Cardiac fibroblast (primary cell): ENCODE data around the gene TMEM187.
A peak's percentile ranks its signal among the peaks of the same experiment; 100 is the strongest.

Experiments used
- DNase-seq, 2 donors: peaks; one replicate each; pipeline versions ENCODE4 v3.0.0 to v3.0.0-alpha.2; 2010; ENCODE audit warnings: low read depth in 2 of 2
- H3K4me3 ChIP-seq, 2 donors: replicated peaks in 1 of 2; 1 replicate in 1 of 2; 2 replicates in 1 of 2; pipeline ENCODE4 v1.5.1; 2011; ENCODE audit warnings: low read depth in 2 of 2, low read length in 2 of 2, mild to moderate bottlenecking in 2 of 2, moderate library complexity in 1 of 2
- CTCF ChIP-seq: IDR thresholded peaks from one replicate; pipeline ENCODE4 v1.5.1; 2011; ENCODE audit warnings: low read depth, mild to moderate bottlenecking, low read length, inconsistent platforms

TMEM187 gene

GRCh38 chrX:153972368-153973126 lies at the start of gene TMEM187:
Gene TMEM187 (plus strand): TSS chrX:153972754. CDS start chrX:153982063, 9,309 bp downstream.
- TF ChIP-seq CTCF = no peak
- DNase-seq = peak; percentile 87 to 89
- H3K4me3 ChIP-seq = peak within 1 kb of the TSS; percentile 80 to 83

- peak; percentile 59 to 77 for DNase-seq
- H3K4me3 ChIP-seq = no peak overlapping the region
- peak; percentile 65 for TF ChIP-seq CTCF
Measured at GRCh38 chrX:153922932-153923857, 49.4 kb upstream of the TMEM187 start.

- peak; percentile 37 to 56 for DNase-seq
- H3K4me3 ChIP-seq = no peak overlapping the region
- TF ChIP-seq CTCF = peak; percentile 5
Measured at GRCh38 chrX:153924149-153924861, 48.2 kb upstream of the TMEM187 start.

- TF ChIP-seq CTCF = no peak
- no peak overlapping the region for H3K4me3 ChIP-seq
- DNase-seq = no peak
Measured at GRCh38 chrX:153925387-153925738, 47.2 kb upstream of the TMEM187 start.

GRCh38 chrX:153925739-153926551 lies 46.6 kb upstream of the TMEM187 start, which contains the start of gene ARHGAP4:
Gene ARHGAP4 (minus strand): TSS chrX:153926264. CDS start chrX:153926202, 62 bp downstream.
- TF ChIP-seq CTCF = no peak
- DNase-seq = no peak
- H3K4me3 ChIP-seq = peak within 1 kb of the TSS in 1 of 2 donors; percentile 58

GRCh38 chrX:153926552-153926857 lies 46.0 kb upstream of the TMEM187 start:
- no peak overlapping the region for H3K4me3 ChIP-seq
- DNase-seq = no peak
- TF ChIP-seq CTCF = no peak
